Activated naive CD8-positive, alpha-beta T cell treated with anti-CD3 and anti-CD28 coated beads, Interleukin-2, amount 10 ng/mL, durations not matched to agents 7 days and 5 days (primary cell): ENCODE measurements around the gene RTN4R. TPM values are rescaled to one million over a fixed set of nuclear protein-coding genes. Genes with fewer than 3 reads are reported as not detected.

Experiments
- ATAC-seq: fragments of 150-1000 bp; cut with Tn5 transposase; one replicate; pipeline ENCODE4 v1.10.0; 2021; ENCODE audit warnings: low read depth, moderate library complexity
- POLR2A ChIA-PET: fragments of 350-600 bp; sonication (Branson Sonifier 250); formaldehyde crosslinking; loops from one replicate; lab custom pipeline; 2021; ENCODE audit warnings: antibody characterized with exemption; lab: Charles Lee
- DNase-seq: peaks from one replicate; pipeline ENCODE4 v3.0.0; 2021
- H3K27ac Mint-ChIP-seq: one replicate; pipeline ENCODE4 v1.8.0; 2022; ENCODE audit warnings: mild to moderate bottlenecking, mixed read lengths
- H3K27me3 Mint-ChIP-seq: one replicate; pipeline ENCODE4 v1.8.0; 2022; ENCODE audit warnings: mild to moderate bottlenecking, moderate library complexity, mixed read lengths
- H3K36me3 Mint-ChIP-seq: one replicate; pipeline ENCODE4 v1.8.0; 2021; ENCODE audit warnings: mild to moderate bottlenecking, mixed read lengths
- H3K4me1 Mint-ChIP-seq: one replicate; pipeline ENCODE4 v1.8.0; 2021; ENCODE audit warnings: mixed read lengths
- H3K4me3 Mint-ChIP-seq: one replicate; pipeline ENCODE4 v1.8.0; 2022; ENCODE audit warnings: mild to moderate bottlenecking, moderate library complexity, mixed read lengths
- H3K9me3 Mint-ChIP-seq: one replicate; pipeline ENCODE4 v1.8.0; 2021; ENCODE audit warnings: mixed read lengths
- total RNA-seq, 2 experiments: library from RNA; stranded (reverse); gene quantifications; one replicate each; pipeline ENCODE4 v1.2.3, GENCODE V29; 2021

RTN4R gene
- total RNA-seq, 2 experiments from 2014 or later = 5.7 to 6.1 TPM

GRCh38 chr22:20212754-20213699 is 55.1 kb downstream of the RTN4R start:
- ATAC-seq (no peak), DNase-seq (no peak)
- H3K36me3 Mint-ChIP-seq = no peaks in the 10 kb centered on the region
- POLR2A ChIA-PET = interaction anchor here (0.5 kb wide), 1 partner anchor 24 kb away, joined by 3 read pairs; no protein-coding TSS in a partner anchor
- no peaks in the 10 kb centered on the region for H3K9me3 Mint-ChIP-seq
- no peaks in the 10 kb centered on the region for H3K27me3 Mint-ChIP-seq
- H3K4me1 Mint-ChIP-seq = peaks cover 3% of the 10 kb centered on the region
- H3K27ac Mint-ChIP-seq = no peak overlapping the region
- no peak overlapping the region for H3K4me3 Mint-ChIP-seq

GRCh38 chr22:20211997-20212753 is 55.9 kb downstream of the RTN4R start:
- DNase-seq = no peak
- Mint-ChIP-seq H3K27ac (no peak overlapping the region), H3K4me1 (peaks cover 6% of the 10 kb centered on the region), H3K9me3 (no peaks in the 10 kb centered on the region), H3K36me3 (no peaks in the 10 kb centered on the region), H3K4me3 (no peak overlapping the region), H3K27me3 (no peaks in the 10 kb centered on the region)
- no peak for ATAC-seq
- POLR2A ChIA-PET = interaction anchor here (0.5 to 0.8 kb wide), 2 partner anchors 23 to 27 kb away, joined by 3 read pairs; no protein-coding TSS in a partner anchor

DNA sequence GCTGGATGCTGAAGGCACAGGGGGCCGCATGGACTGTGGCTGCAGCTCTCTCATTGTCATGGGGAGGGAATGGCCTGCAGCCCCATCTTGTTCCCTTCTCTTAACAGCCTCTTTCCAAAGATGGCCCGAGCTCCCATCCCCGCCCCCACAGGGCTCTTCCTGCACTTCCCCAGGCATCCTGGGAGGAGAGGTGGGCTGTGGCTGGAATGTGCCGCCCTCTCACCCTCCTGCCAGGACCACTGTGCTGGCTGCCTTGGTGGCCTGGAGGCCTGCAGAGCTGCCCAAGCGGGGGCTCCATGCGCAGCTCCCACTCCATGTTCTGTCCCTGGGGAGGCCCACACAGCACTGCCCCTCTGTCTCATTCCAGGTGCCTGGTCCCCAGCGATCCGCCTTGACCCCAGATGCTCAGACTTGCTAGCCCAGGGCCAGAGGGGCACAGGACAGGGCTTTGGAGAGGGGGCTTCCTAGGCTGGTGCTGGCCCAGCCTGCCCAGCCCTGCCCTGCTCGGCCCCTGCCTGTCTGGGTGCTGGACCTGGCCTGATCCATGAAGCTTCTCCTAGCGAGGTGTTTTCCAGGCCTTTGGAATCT is 56.6 kb downstream of the RTN4R start:
- POLR2A ChIA-PET = interaction anchor here (0.8 kb wide), 1 partner anchor 27 kb away, joined by 3 read pairs; no protein-coding TSS in a partner anchor
- ATAC-seq (no peak), DNase-seq (no peak)
- no peaks in the 10 kb centered on the region for H3K9me3 Mint-ChIP-seq
- peaks cover 8% of the 10 kb centered on the region for H3K4me1 Mint-ChIP-seq
- H3K27ac Mint-ChIP-seq = no peak overlapping the region
- no peak overlapping the region for H3K4me3 Mint-ChIP-seq
- H3K27me3 Mint-ChIP-seq = no peaks in the 10 kb centered on the region
- H3K36me3 Mint-ChIP-seq = no peaks in the 10 kb centered on the region

DNA sequence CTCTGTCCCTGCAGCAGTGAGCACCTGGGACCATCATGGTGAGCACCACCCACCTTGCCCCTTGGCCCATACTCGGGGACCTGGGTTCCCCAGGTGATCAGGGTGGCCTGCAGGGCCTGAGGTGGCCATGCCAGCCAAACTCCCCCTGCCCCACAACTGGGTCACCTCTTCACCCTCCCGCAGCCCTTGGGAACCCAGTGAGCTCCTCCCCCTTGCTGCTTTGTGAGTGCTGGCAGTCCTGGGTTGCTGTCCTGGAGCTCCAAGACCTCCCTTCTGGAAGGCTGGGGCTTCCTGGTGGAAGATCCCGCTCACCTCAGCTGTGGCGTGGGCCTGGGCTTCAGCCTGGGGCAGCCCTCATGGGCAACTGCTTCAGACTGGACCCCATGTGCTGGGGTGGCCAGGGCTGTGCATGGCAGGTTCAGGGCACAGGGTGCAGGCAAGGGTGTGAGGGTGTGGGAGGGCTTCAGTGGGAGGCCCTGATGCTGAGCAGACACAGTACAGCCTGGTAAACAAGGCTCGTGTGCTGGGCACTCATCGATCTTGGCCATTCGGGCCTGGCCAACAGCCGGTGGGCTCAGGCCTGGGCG is 57.6 kb downstream of the RTN4R start:
- H3K27ac Mint-ChIP-seq = no peak overlapping the region
- DNase-seq (no peak), ATAC-seq (no peak)
- no peak overlapping the region for H3K4me3 Mint-ChIP-seq
- peaks cover 14% of the 10 kb centered on the region for H3K4me1 Mint-ChIP-seq
- no peaks in the 10 kb centered on the region for H3K9me3 Mint-ChIP-seq
- H3K27me3 Mint-ChIP-seq = no peaks in the 10 kb centered on the region
- POLR2A ChIA-PET = interaction anchor here (1.3 kb wide), 1 partner anchor 34 kb away, joined by 3 read pairs; no protein-coding TSS in a partner anchor
- H3K36me3 Mint-ChIP-seq = no peaks in the 10 kb centered on the region

- Mint-ChIP-seq H3K36me3 (no peaks in the 10 kb centered on the region), H3K27me3 (no peaks in the 10 kb centered on the region), H3K4me1 (peaks cover 16% of the 10 kb centered on the region), H3K9me3 (no peaks in the 10 kb centered on the region), H3K27ac (no peak overlapping the region), H3K4me3 (no peak overlapping the region)
- DNase-seq (no peak), ATAC-seq (no peak)
- POLR2A ChIA-PET = interaction anchor here (1.3 kb wide), 1 partner anchor 34 kb away, joined by 3 read pairs; no protein-coding TSS in a partner anchor
Observed at GRCh38 chr22:20209761-20210250, 58.3 kb downstream of the RTN4R start.

DNA sequence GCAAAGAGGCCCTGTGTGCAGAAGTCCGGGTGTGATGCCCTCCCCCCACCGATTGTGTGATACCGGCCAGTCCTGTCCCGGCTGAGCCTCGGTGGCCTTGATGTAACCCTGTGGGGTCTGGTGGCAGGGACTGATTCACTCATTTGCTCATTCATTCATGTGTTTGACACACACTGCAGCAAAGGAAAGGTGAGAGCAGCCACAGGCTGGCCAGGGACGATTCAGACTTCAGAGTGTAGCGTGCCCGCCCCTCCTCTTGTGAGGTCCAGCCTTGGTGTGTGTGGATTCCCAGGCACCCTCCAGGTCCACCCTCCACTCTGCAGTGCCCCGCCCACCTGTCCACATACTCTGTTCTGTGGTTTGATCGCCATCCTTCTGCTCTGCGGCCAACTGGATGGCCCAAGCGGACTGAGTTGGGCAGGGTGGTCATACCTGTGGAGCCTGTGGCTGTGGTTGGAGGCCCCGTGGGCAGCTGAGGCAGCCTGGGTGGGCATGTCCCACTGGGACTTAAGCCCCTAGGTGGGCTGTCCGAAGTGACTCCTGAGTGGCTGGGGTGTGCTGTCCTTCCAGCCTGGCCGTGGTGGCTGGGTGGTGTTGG is 59.3 kb downstream of the RTN4R start:
- Mint-ChIP-seq H3K9me3 (no peaks in the 10 kb centered on the region), H3K4me3 (no peak overlapping the region), H3K27ac (no peak overlapping the region), H3K36me3 (no peaks in the 10 kb centered on the region), H3K27me3 (no peaks in the 10 kb centered on the region), H3K4me1 (peaks cover 16% of the 10 kb centered on the region)
- POLR2A ChIA-PET = no interaction called here
- DNase-seq = no peak
- ATAC-seq = no peak

GRCh38 chr22:20207277-20208025 is 60.7 kb downstream of the RTN4R start:
- no peak for DNase-seq
- Mint-ChIP-seq H3K4me1 (peaks cover 15% of the 10 kb centered on the region), H3K9me3 (no peaks in the 10 kb centered on the region), H3K36me3 (no peaks in the 10 kb centered on the region), H3K4me3 (peak overlapping the region; percentile 96), H3K27ac (peak overlapping the region; percentile 96), H3K27me3 (no peaks in the 10 kb centered on the region)
- POLR2A ChIA-PET = interaction anchor here (0.6 to 1.0 kb wide), 2 partner anchors 32 to 1438 kb away, joined by 3 read pairs; no protein-coding TSS in a partner anchor
- ATAC-seq = no peak

DNA sequence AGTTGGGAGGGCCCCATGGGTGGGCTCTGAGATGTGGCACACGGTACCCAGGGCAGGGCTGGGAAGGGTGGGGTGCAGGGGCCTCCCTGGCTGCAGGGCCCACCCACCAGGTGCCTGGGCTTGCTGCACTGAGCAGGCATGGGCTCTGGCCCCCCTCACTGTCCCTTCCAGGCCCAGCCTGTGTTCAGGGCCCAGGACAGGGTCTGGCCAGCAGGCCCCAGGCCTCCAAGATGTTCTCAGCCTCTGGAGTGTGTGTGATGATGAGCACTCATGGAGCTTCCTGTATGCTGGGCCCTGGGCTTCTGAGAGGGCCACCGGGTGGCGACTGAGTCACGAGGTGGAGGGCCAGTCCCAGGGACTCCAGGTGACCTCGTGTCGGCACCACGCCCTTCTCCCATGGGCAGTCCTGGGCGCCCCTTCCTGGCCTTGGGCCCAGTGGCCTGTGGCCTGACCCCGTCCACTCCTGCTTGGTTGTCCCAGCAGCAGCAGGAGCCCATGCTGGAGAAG is 61.4 kb downstream of the RTN4R start:
- no peaks in the 10 kb centered on the region for H3K27me3 Mint-ChIP-seq
- peaks cover 13% of the 10 kb centered on the region for H3K4me1 Mint-ChIP-seq
- no peaks in the 10 kb centered on the region for H3K9me3 Mint-ChIP-seq
- peak; percentile 50 for DNase-seq
- H3K27ac Mint-ChIP-seq = peak overlapping the region; percentile 96
- peak; percentile 51 for ATAC-seq
- POLR2A ChIA-PET = interaction anchor here (1.0 to 2.1 kb wide), 2 partner anchors 31 to 32 kb away, joined by 3 to 10 read pairs; no protein-coding TSS in a partner anchor
- H3K36me3 Mint-ChIP-seq = no peaks in the 10 kb centered on the region
- peak overlapping the region; percentile 96 for H3K4me3 Mint-ChIP-seq

DNA sequence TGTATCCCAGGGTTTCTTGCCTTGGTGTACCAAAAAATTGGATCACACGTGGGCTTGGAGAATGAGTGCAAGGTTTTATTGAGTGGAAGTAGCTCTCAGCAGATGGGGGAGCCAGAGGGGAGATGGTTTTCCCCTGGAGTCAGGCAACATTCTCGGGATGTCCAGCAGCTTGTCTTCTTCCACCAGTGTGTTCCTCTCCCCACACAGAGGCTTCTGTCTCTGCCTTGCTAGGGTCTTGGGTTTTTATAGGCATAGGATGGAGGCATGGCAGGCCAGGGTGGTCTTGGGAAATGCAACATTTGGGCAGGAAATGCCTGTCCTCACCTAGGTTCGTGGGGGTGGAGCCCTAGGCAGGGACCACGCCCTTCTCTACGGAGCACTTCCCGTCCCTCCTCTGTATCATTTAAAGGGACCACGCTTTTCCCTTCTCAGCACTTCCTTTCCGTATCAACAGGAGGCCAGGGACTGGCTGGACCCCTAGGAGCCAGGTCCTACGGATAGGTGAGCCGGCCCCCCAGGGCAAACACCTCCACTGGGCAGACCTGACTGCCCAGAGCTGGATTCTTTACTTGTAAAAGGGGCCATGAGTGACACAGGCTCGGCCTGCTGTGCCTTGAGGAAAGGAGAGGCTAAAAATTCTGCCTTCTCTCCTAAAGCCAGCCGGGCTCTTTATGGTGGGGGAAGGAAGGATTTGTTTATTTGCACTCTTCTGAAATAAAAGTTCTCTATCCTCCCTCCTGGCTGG is 62.0 kb downstream of the RTN4R start:
- peaks cover 13% of the 10 kb centered on the region for H3K4me1 Mint-ChIP-seq
- peak; percentile 74 for DNase-seq
- no peaks in the 10 kb centered on the region for H3K36me3 Mint-ChIP-seq
- no peaks in the 10 kb centered on the region for H3K27me3 Mint-ChIP-seq
- H3K9me3 Mint-ChIP-seq = no peaks in the 10 kb centered on the region
- H3K27ac Mint-ChIP-seq = peak overlapping the region; percentile 96
- POLR2A ChIA-PET = interaction anchor here (1.0 to 2.1 kb wide), 2 partner anchors 32 to 33 kb away, joined by 3 to 10 read pairs; no protein-coding TSS in a partner anchor
- peak; percentile 87 for ATAC-seq
- peak overlapping the region; percentile 96 for H3K4me3 Mint-ChIP-seq

DNA sequence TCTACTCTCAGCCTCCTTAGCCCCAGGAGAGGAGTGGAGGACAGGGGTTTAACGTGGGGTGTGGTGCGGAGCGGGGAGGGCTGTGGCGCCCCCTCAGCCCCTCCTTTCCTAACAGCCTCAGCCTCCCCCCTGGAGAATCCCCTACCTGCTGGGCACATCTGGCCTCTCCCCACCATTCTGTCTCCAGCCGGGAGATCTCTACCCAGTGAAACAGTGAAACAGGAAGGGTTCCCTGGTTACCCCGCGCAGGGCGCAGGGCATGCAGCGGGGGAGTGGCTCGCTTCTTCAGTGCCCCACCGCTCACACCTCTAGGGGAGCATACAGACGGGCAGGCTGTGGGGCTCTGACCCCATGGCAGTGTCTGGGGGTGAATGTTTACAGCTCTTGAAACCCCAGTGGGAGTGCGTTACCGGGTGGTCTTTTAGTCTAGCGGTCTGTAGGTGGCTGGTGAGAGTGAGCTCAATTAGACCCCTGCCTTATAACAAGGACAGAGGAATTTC is 62.6 kb downstream of the RTN4R start:
- H3K4me1 Mint-ChIP-seq = peaks cover 13% of the 10 kb centered on the region
- POLR2A ChIA-PET = interaction anchor here (2.1 kb wide), 1 partner anchor 33 kb away, joined by 10 read pairs; no protein-coding TSS in a partner anchor
- no peak for DNase-seq
- H3K27ac Mint-ChIP-seq = peak overlapping the region; percentile 96
- H3K9me3 Mint-ChIP-seq = no peaks in the 10 kb centered on the region
- H3K27me3 Mint-ChIP-seq = no peaks in the 10 kb centered on the region
- ATAC-seq = no peak
- H3K4me3 Mint-ChIP-seq = peak overlapping the region; percentile 96
- no peaks in the 10 kb centered on the region for H3K36me3 Mint-ChIP-seq

GRCh38 chr22:20204806-20205205 is 63.3 kb downstream of the RTN4R start:
- DNase-seq = no peak
- peaks cover 13% of the 10 kb centered on the region for H3K4me1 Mint-ChIP-seq
- ATAC-seq = no peak
- no peaks in the 10 kb centered on the region for H3K27me3 Mint-ChIP-seq
- no peaks in the 10 kb centered on the region for H3K9me3 Mint-ChIP-seq
- POLR2A ChIA-PET = interaction anchor here (2.1 kb wide), 1 partner anchor 33 kb away, joined by 10 read pairs; no protein-coding TSS in a partner anchor
- H3K36me3 Mint-ChIP-seq = no peaks in the 10 kb centered on the region
- no peak overlapping the region for H3K4me3 Mint-ChIP-seq
- no peak overlapping the region for H3K27ac Mint-ChIP-seq
